HG03097 (cell line): ENCODE measurements around the gene ATP9A.

ENCODE experiments used
- ATAC-seq: cut with Tn5 transposase; IDR thresholded peaks from one replicate; pipeline ENCODE4 v1.9.1; 2021; ENCODE audit not compliant: unreplicated experiment, low FRiP score

The ATP9A gene

DNA sequence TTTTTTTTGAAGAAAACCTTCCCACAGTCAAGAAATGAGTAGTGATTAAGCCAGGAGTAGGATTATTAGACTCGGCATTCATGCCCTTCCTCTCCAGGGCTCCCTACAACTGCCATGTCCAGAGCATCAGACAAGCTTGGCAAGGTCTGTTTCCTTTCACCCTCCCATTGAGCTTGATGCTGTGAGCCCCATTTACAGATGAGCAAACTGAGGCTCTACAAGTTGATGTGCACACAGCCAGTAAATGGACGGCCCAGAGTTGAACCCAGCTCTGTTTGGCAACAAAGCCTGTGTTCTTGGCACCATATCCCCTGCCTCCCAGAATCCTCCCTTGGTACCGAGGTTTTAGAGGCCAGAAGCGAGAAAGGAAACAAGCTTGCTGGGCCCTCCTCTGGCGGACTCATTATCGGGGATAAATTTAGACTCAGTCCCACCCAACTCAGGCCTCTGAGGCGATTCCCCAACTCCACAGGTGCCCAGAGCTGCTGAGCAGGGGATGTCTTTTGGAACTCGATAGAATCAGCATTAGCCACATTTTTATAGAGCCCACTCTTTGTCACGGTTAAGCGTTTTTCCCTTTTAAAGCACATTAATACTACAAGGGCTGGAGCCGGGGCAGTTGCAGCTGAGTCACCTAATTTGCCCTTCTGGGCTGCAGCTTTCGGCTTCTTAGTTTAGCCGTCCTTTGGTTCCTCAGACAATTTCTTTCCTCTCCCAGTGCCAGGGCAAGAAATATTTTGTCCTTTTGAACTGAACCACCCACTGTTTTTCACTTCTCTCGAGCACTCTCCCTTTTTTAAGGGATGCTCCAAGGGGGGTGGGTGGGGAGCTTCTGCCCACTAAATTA, 202.7 kb downstream of the ATP9A start:
- ATAC-seq, result no peak

GRCh38 chr20:51563486-51564332, 204.5 kb downstream of the ATP9A start:
- no peak for ATAC-seq

DNA sequence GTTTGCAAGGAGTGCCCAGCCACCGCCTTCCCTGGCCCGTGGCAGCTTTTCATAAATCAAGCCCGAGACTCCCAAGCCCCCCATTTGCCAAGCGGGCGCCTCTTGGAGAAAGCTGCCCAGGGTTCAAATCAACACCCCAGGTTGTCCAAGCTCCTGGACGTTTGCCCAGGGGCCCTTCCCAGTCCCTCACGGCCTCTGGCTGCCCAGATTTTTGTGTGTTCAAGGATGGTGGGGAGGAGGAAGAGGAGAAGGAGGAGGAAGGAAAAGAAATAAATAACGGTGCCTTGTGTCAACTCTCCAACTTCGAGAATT, 205.1 kb downstream of the ATP9A start:
- ATAC-seq, result no peak

- no peak for ATAC-seq
These were observed 205.6 kb downstream of the ATP9A start for GRCh38 chr20:51562332-51563173.

GRCh38 chr20:51562027-51562331, 206.2 kb downstream of the ATP9A start:
- ATAC-seq, result no peak

DNA sequence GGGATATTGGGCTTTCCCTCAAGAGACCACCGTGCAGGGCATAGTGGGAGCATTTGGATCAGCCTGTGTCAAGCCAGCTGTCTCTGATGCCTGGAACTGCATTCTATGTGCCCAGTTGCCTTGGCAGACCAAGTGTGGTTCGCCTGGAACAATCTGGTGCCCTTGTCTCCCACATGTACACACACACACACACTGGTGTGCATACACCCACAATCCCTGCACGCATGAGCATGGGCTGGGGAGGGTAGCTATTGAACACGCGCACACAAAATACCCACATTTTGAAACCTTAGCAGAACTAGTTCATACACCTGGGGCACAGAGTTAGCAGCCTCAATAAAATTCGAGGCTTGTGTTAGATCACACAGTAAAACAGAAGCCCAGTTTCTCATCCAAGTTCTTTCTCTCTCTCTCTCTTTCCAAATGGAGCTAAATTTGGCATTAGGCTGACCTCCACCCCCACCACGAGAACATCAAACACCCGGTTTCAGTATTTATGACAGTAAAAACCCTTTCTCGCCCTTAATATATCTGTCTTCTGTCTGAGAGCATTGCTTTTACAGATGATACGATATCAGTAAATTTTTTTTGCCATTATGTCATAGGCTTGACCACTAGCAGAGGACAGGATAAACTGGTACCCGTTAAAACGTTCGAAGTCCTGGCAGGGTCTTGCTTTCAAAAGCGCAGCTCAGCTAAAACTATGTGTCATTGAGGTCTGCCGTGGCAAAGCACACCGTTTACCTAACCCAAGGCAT, 207.5 kb downstream of the ATP9A start:
- no peak for ATAC-seq

GRCh38 chr20:51560042-51560441, 208.1 kb downstream of the ATP9A start:
- no peak for ATAC-seq

DNA sequence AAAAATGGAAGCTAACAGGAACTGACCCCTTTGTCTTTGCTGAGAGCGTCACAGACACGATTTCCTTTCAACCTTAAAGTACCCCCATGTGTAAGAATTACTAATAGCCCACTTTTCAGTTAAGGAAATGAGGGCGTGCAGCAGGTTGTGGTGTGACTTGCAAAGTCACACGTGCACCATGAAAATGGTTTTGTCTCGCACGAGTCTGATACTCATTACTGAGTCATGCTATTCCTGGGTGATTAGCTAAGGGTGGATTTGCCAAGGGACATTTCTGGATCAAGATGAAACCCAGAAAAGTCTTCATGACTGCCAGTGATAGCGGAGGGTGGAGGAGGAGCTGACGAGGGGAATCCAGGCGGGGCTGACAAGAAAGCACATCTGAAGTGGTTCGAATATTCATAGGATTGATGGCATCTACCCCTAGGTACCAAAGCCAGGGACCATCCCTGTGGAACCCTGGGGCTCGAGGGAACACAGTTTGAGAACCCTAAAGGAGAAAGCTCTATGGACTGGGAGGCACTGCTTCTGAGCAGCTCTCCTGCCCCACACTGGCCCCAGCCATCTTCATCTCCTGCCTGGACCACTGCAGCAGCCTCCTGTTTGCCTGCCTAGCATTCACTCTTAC, 213.5 kb downstream of the ATP9A start:
- no peak for ATAC-seq

DNA sequence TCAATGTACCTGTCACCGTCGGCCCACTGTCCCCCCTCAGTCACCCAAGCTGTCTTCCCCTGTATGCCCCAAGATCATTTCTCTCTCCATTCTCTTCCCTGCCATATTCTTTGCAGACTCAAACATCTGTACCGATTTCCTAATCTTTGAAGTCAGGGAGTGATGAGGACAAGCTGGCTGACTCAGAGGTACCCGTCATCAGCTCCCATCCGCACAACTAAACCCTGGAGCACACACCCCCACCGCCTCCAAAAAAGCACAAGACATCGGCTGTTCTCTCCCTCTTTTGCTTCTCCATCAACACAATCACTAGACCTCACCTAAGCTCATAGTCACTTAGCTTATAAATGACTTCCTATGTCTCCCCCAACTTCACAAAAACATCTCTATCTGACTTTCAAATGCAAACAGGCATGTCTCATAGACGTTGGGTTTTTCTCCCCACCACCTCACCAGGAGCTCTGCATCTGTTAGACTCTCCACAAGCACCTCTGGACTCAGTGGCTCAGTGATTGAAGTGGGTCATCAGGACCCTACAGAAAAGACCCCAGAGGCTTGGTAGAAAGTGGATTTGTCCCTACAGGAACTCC, 214.2 kb downstream of the ATP9A start:
- no peak for ATAC-seq

DNA sequence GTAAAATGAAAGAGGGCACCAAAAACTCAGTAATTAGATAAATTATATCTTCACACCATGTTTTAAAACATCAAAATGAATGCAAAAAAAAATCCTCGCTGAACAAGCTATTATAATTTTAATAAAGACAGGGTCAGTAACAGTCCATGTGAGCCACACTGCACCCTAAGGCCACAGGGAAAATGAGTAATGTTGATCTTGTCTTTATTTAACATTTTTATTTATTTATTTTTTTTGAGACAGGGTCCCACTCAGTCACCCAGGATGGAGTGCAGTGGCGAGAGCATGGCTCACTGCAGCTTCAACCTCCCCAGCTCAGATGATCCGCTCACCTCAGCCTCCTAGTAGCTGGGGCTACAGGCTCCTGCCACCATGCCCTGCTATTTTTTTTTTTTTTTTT, 217.0 kb downstream of the ATP9A start:
- no peak for ATAC-seq

GRCh38 chr20:51549474-51549873, 218.7 kb downstream of the ATP9A start:
- ATAC-seq, result no peak

DNA sequence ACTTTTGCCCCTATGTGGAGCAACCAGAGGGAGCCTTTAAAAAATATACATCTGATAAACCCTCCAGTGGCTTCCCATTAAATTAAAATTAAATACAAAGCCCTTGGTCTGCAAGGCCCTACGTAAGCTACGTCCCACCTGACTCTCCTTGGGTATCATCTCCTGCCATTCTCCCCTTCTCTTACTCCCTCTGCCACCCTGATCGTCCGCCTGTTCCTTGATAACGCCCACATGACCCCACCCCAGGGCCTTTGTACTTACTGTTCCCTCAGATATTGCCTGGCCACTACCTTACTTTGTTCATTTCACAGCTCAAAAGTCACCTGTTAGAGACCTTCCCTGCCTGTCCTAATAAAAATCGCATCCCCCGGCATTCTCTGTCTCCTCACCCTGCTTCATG, 220.2 kb downstream of the ATP9A start:
- ATAC-seq, result no peak
